B cell (primary cell): ENCODE measurements around the gene DKK1. TPM values are rescaled to one million over a fixed set of nuclear protein-coding genes. Genes with fewer than 3 reads are reported as not detected.

Experiments used
- ATAC-seq: fragments of 200-7000 bp; cut with Tn5 transposase; one replicate; pipeline ENCODE4 v1.10.0; 2021; ENCODE audit warnings: low read depth, mild to moderate bottlenecking, moderate number of reproducible peaks, moderate library complexity
- CTCF ChIA-PET: fragments of 350-600 bp; sonication (Branson Sonifier 250); formaldehyde crosslinking; loops from one replicate; lab custom pipeline; 2021; ENCODE audit warnings: antibody characterized with exemption, inconsistent platforms; lab: Charles Lee
- POLR2A ChIA-PET: fragments of 350-600 bp; sonication (Branson Sonifier 250); formaldehyde crosslinking; loops from one replicate; lab custom pipeline; 2021; ENCODE audit warnings: antibody characterized with exemption; lab: Charles Lee
- DNase-seq: peaks from one replicate; pipeline ENCODE4 v3.0.0; 2013
- H2AFZ ChIP-seq: 2 replicates; pipeline ENCODE4 v1.6.1; 2012; ENCODE audit warnings: mild to moderate bottlenecking, low read depth, low read length; ENCODE audit not compliant: insufficient read depth, poor library complexity, severe bottlenecking
- H3K27ac ChIP-seq, 2 donors: 1 replicate in 1 of 2; 2 replicates in 1 of 2; pipeline ENCODE4 v1.5.1; 2012 to 2013; ENCODE audit warnings: low read length in 2 of 2, mild to moderate bottlenecking in 2 of 2, moderate library complexity in 1 of 2
- H3K27me3 ChIP-seq, 4 experiments: fragments of 200-600 bp in 1 of 4; sonication (generic) in 1 of 4; replicated peaks in 1 of 4; 1 replicate in 2 of 4; 2 replicates in 2 of 4; pipeline versions ENCODE4 v1.6.1 to v1.7.0; 2013 to 2016; ENCODE audit warnings: low read length in 3 of 4, mild to moderate bottlenecking in 2 of 4, mixed read lengths in 1 of 4, moderate library complexity in 1 of 4; ENCODE audit not compliant: insufficient read depth in 4 of 4, control insufficient read depth in 3 of 4; ENCODE audit errors: control extremely low read depth in 1 of 4
- H3K36me3 ChIP-seq, 2 experiments: replicated peaks in 1 of 2; 1 replicate in 1 of 2; 2 replicates in 1 of 2; pipeline versions ENCODE4 v1.6.1 to v1.7.1; 2013; ENCODE audit warnings: low read length in 1 of 2; ENCODE audit not compliant: insufficient read depth in 2 of 2, control insufficient read depth in 1 of 2; ENCODE audit errors: control extremely low read depth in 1 of 2, extremely low read depth in 1 of 2
- H3K4me1 ChIP-seq, 2 donors: fragments of 200-600 bp in 1 of 2; sonication (generic) in 1 of 2; 1 replicate in 1 of 2; 2 replicates in 1 of 2; pipeline versions ENCODE4 v1.5.1 to v1.6.1; 2013 to 2017; ENCODE audit warnings: low read length in 2 of 2; ENCODE audit not compliant: control insufficient read depth in 2 of 2, insufficient read depth in 2 of 2
- H3K4me2 ChIP-seq: replicated peaks from 2 replicates; pipeline ENCODE3; 2012; ENCODE audit warnings: mild to moderate bottlenecking, low read depth, low read length; ENCODE audit not compliant: poor library complexity, severe bottlenecking
- H3K4me3 ChIP-seq, 5 experiments: fragments of 200-600 bp in 1 of 5; sonication (generic) in 1 of 5; 1 replicate in 3 of 5; 2 replicates in 2 of 5; pipeline versions ENCODE4 v1.5.1 to v1.7.0; 2011 to 2016; ENCODE audit warnings: low read length in 4 of 5, mild to moderate bottlenecking in 4 of 5, low read depth in 2 of 5, control low read depth in 1 of 5, moderate library complexity in 1 of 5; ENCODE audit not compliant: insufficient read depth in 1 of 5; ENCODE audit errors: control extremely low read depth in 1 of 5, extremely low read depth in 1 of 5
- H3K79me2 ChIP-seq: fragments of 200-600 bp; sonication (generic); one replicate; pipeline ENCODE4 v1.6.0; 2016; ENCODE audit warnings: low read length; ENCODE audit not compliant: control insufficient read depth, insufficient read depth
- H3K9ac ChIP-seq: fragments of 200-600 bp; sonication (generic); 2 replicates; pipeline ENCODE4 v1.6.1; 2017; ENCODE audit warnings: mild to moderate bottlenecking, low read length, moderate library complexity
- H3K9me3 ChIP-seq, 3 donors: one replicate each; pipeline versions ENCODE4 v1.6.1 to v1.7.1; 2013; ENCODE audit warnings: low read length in 2 of 3; ENCODE audit not compliant: control insufficient read depth in 2 of 3, insufficient read depth in 1 of 3; ENCODE audit errors: control extremely low read depth in 1 of 3
- H4K20me1 ChIP-seq: 2 replicates; pipeline ENCODE4 v1.6.0; 2012; ENCODE audit warnings: mild to moderate bottlenecking, low read length; ENCODE audit not compliant: insufficient read depth, control insufficient read depth, poor library complexity, severe bottlenecking
- H3K27ac Mint-ChIP-seq: one replicate; pipeline ENCODE4 v1.8.0; 2021; ENCODE audit warnings: mixed read lengths
- H3K27me3 Mint-ChIP-seq: one replicate; pipeline ENCODE4 v1.8.0; 2021; ENCODE audit warnings: mixed read lengths
- H3K4me1 Mint-ChIP-seq: one replicate; pipeline ENCODE4 v1.8.0; 2021; ENCODE audit warnings: mixed read lengths
- H3K4me3 Mint-ChIP-seq: one replicate; pipeline ENCODE4 v1.8.0; 2021; ENCODE audit warnings: mixed read lengths
- H3K9me3 Mint-ChIP-seq: one replicate; pipeline ENCODE4 v1.8.0; 2022; ENCODE audit warnings: mixed read lengths; ENCODE audit not compliant: insufficient read depth
- EZH2 ChIP-seq: IDR thresholded peaks from 2 replicates; pipeline ENCODE4 v1.6.1; 2012; ENCODE audit warnings: borderline replicate concordance, low read depth, mild to moderate bottlenecking, moderate library complexity, low read length; ENCODE audit not compliant: insufficient read depth, poor library complexity, severe bottlenecking
- WGBS: methylation state at CpG from one replicate; pipeline ENCODE4 v1.1.5; 2013; ENCODE audit warnings: missing lambda C conversion rate; ENCODE audit not compliant: insufficient coverage; 5-methylcytosine and 5-hydroxymethylcytosine counted together
- intact Hi-C: fragments of 100-400 bp; cut with micrococcal nuclease; formaldehyde crosslinking; loops from one replicate; pipeline ENCODE4 v1.10.0; 2022
- polyA plus RNA-seq: library from polyadenylated mRNA; depleted of rRNA; stranded (reverse); fragments of >200 nt; gene quantifications from 2 replicates; pipeline ENCODE4 v1.2.3, GENCODE V29; 2012
- total RNA-seq, 2 donors: library from RNA; stranded (reverse); fragments of 120-200 nt in 1 of 2; gene quantifications; 1 replicate in 1 of 2; 2 replicates in 1 of 2; pipeline versions ENCODE4 v1.2.3 to v1.2.4, GENCODE V29; 2013 to 2022
- TF ChIP-seq, protein P1 (sequence below): fragments of 200-600 bp; IDR thresholded peaks from one replicate; pipeline ENCODE4 v1.8.0; 2022; ENCODE audit warnings: antibody characterized with exemption, mild to moderate bottlenecking

The DKK1 gene
- total and polyA plus RNA-seq, 2 donors (not counting 1 experiment from before 2014, with no cell fraction given) = not detected

- ATAC-seq (no peak), DNase-seq (no peak)
- Histone ChIP-seq H2AFZ (no peak overlapping the region), H3K27me3 (no peaks in the 10 kb centered on the region), H3K79me2 (no peaks in the 10 kb centered on the region), H3K4me3 (no peak overlapping the region), H3K4me2 (no peak overlapping the region), H4K20me1 (no peaks in the 10 kb centered on the region), H3K9me3 (no peaks in the 10 kb centered on the region), H3K4me1 (no peaks in the 10 kb centered on the region), H3K9ac (no peak overlapping the region), H3K36me3 (no peaks in the 10 kb centered on the region), H3K27ac (no peak overlapping the region)
- intact Hi-C loops = no loop called here
- H3K27me3 Mint-ChIP-seq = peaks cover 13% of the 10 kb centered on the region
- ChIA-PET CTCF (interaction anchor here (0.9 kb wide), 1 partner anchor 14 kb away, joined by 3 read pairs; no protein-coding TSS in a partner anchor), POLR2A (no interaction called here)
- H3K27ac Mint-ChIP-seq = no peak overlapping the region
- no peak for TF ChIP-seq EZH2
- TF ChIP-seq, protein P1, sequence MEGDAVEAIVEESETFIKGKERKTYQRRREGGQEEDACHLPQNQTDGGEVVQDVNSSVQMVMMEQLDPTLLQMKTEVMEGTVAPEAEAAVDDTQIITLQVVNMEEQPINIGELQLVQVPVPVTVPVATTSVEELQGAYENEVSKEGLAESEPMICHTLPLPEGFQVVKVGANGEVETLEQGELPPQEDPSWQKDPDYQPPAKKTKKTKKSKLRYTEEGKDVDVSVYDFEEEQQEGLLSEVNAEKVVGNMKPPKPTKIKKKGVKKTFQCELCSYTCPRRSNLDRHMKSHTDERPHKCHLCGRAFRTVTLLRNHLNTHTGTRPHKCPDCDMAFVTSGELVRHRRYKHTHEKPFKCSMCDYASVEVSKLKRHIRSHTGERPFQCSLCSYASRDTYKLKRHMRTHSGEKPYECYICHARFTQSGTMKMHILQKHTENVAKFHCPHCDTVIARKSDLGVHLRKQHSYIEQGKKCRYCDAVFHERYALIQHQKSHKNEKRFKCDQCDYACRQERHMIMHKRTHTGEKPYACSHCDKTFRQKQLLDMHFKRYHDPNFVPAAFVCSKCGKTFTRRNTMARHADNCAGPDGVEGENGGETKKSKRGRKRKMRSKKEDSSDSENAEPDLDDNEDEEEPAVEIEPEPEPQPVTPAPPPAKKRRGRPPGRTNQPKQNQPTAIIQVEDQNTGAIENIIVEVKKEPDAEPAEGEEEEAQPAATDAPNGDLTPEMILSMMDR = no peak
- no peak overlapping the region for H3K4me3 Mint-ChIP-seq
- H3K4me1 Mint-ChIP-seq = no peaks in the 10 kb centered on the region
- H3K9me3 Mint-ChIP-seq = no peaks in the 10 kb centered on the region
- WGBS = no CpG with 5 or more reads among the region's 1 CpG
Measured at GRCh38 chr10:52322323-52322722, 8.2 kb downstream of the DKK1 start.

- Mint-ChIP-seq H3K9me3 (no peaks in the 10 kb centered on the region), H3K27ac (no peak overlapping the region), H3K27me3 (peaks cover 13% of the 10 kb centered on the region), H3K4me1 (no peaks in the 10 kb centered on the region), H3K4me3 (no peak overlapping the region)
- Histone ChIP-seq H3K9ac (no peak overlapping the region), H3K4me1 (no peaks in the 10 kb centered on the region), H2AFZ (no peak overlapping the region), H3K9me3 (no peaks in the 10 kb centered on the region), H3K27ac (no peak overlapping the region), H3K27me3 (no peaks in the 10 kb centered on the region), H4K20me1 (no peaks in the 10 kb centered on the region), H3K79me2 (no peaks in the 10 kb centered on the region), H3K4me3 (no peak overlapping the region), H3K36me3 (no peaks in the 10 kb centered on the region), H3K4me2 (no peak overlapping the region)
- ChIA-PET CTCF (interaction anchor here (0.9 kb wide), 1 partner anchor 14 kb away, joined by 3 read pairs; no protein-coding TSS in a partner anchor), POLR2A (no interaction called here)
- ATAC-seq = no peak
- DNase-seq = no peak
- no peak for TF ChIP-seq EZH2
- TF ChIP-seq, protein P1 = no peak
- no CpG with 5 or more reads among the region's 1 CpG for WGBS
- intact Hi-C loops = no loop called here
Measured at GRCh38 chr10:52322936-52323335, 8.9 kb downstream of the DKK1 start.
